H1 (cell line): ENCODE results near the gene TMEM209. TPM values are rescaled to one million over a fixed set of nuclear protein-coding genes. Genes with fewer than 3 reads are reported as not detected.

Experiments
- polyA plus RNA-seq, 7 experiments: library from polyadenylated mRNA; depleted of rRNA in 3 of 7; stranded (reverse) in 5 of 7; unstranded in 2 of 7; fragments of >200 nt in 5 of 7; fragments of 200-250 nt in 2 of 7; gene quantifications; 1 replicate in 5 of 7; 2 replicates in 1 of 7; 4 replicates in 1 of 7; pipeline versions ENCODE4 v1.2.1 to v1.2.3, GENCODE V29; 2011 to 2013; ENCODE audit warnings: missing spikeins in 2 of 7, mixed read lengths in 2 of 7
- total RNA-seq: library from RNA; stranded (reverse); fragmentation: NEBNext Ultra II Directional; extraction: Animal tissue kit (Norgen Biotek cat#: 25700); gene quantifications from 2 replicates; pipeline ENCODE4 v1.2.1, GENCODE V29; 2021
- TF ChIP-seq, protein P1 (sequence below): fragments of 300-600 bp; sonication (generic); IDR thresholded peaks from 2 replicates; pipeline ENCODE4 v1.7.1; 2012; ENCODE audit warnings: low read length, moderate library complexity, mild to moderate bottlenecking, inconsistent platforms; ENCODE audit not compliant: insufficient replicate concordance

Gene TMEM209
- total and polyA plus RNA-seq, 2 of the 8 experiments (the other 6 are each of a cell fraction or from before 2014, with no cell fraction given): 28.5 to 30.5 TPM

DNA sequence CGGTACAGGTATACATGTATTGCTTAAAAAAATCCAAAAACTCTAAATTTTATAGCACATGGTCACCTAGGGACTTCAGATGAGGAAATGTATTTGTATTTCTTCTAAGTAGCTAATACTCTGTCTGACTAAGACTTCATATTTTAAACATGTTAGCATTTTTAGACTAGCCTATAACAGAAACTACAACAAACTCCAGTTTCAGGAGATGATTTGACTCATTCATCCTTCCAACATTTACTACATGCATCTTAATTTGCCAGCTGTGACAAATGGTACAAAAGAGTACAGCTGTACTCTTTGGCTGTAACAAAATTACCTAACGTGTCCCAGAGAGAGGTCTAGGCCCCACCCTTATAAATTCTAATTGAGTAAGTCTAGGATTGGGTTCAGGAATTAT lies 22.2 kb downstream of the TMEM209 start (continued):
- TF ChIP-seq, protein P1, sequence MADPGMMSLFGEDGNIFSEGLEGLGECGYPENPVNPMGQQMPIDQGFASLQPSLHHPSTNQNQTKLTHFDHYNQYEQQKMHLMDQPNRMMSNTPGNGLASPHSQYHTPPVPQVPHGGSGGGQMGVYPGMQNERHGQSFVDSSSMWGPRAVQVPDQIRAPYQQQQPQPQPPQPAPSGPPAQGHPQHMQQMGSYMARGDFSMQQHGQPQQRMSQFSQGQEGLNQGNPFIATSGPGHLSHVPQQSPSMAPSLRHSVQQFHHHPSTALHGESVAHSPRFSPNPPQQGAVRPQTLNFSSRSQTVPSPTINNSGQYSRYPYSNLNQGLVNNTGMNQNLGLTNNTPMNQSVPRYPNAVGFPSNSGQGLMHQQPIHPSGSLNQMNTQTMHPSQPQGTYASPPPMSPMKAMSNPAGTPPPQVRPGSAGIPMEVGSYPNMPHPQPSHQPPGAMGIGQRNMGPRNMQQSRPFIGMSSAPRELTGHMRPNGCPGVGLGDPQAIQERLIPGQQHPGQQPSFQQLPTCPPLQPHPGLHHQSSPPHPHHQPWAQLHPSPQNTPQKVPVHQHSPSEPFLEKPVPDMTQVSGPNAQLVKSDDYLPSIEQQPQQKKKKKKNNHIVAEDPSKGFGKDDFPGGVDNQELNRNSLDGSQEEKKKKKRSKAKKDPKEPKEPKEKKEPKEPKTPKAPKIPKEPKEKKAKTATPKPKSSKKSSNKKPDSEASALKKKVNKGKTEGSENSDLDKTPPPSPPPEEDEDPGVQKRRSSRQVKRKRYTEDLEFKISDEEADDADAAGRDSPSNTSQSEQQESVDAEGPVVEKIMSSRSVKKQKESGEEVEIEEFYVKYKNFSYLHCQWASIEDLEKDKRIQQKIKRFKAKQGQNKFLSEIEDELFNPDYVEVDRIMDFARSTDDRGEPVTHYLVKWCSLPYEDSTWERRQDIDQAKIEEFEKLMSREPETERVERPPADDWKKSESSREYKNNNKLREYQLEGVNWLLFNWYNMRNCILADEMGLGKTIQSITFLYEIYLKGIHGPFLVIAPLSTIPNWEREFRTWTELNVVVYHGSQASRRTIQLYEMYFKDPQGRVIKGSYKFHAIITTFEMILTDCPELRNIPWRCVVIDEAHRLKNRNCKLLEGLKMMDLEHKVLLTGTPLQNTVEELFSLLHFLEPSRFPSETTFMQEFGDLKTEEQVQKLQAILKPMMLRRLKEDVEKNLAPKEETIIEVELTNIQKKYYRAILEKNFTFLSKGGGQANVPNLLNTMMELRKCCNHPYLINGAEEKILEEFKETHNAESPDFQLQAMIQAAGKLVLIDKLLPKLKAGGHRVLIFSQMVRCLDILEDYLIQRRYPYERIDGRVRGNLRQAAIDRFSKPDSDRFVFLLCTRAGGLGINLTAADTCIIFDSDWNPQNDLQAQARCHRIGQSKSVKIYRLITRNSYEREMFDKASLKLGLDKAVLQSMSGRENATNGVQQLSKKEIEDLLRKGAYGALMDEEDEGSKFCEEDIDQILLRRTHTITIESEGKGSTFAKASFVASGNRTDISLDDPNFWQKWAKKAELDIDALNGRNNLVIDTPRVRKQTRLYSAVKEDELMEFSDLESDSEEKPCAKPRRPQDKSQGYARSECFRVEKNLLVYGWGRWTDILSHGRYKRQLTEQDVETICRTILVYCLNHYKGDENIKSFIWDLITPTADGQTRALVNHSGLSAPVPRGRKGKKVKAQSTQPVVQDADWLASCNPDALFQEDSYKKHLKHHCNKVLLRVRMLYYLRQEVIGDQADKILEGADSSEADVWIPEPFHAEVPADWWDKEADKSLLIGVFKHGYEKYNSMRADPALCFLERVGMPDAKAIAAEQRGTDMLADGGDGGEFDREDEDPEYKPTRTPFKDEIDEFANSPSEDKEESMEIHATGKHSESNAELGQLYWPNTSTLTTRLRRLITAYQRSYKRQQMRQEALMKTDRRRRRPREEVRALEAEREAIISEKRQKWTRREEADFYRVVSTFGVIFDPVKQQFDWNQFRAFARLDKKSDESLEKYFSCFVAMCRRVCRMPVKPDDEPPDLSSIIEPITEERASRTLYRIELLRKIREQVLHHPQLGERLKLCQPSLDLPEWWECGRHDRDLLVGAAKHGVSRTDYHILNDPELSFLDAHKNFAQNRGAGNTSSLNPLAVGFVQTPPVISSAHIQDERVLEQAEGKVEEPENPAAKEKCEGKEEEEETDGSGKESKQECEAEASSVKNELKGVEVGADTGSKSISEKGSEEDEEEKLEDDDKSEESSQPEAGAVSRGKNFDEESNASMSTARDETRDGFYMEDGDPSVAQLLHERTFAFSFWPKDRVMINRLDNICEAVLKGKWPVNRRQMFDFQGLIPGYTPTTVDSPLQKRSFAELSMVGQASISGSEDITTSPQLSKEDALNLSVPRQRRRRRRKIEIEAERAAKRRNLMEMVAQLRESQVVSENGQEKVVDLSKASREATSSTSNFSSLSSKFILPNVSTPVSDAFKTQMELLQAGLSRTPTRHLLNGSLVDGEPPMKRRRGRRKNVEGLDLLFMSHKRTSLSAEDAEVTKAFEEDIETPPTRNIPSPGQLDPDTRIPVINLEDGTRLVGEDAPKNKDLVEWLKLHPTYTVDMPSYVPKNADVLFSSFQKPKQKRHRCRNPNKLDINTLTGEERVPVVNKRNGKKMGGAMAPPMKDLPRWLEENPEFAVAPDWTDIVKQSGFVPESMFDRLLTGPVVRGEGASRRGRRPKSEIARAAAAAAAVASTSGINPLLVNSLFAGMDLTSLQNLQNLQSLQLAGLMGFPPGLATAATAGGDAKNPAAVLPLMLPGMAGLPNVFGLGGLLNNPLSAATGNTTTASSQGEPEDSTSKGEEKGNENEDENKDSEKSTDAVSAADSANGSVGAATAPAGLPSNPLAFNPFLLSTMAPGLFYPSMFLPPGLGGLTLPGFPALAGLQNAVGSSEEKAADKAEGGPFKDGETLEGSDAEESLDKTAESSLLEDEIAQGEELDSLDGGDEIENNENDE: no peak
